Ectodermal cell (in vitro differentiated cells): Measurements from ENCODE around the gene DISP1.
"Not testable (repeated sequence)": the region's sequence is repeated elsewhere in the genome, so short reads cannot be mapped to it uniquely, and the experiment has no call there.

Source experiments
- H3K27ac ChIP-seq: 2 replicates; pipeline ENCODE4 v1.7.0; 2013; ENCODE audit warnings: mild to moderate bottlenecking, low read depth, low read length; ENCODE audit not compliant: insufficient read depth, poor library complexity, severe bottlenecking
- H3K27me3 ChIP-seq: 2 replicates; pipeline ENCODE4 v1.7.0; 2013; ENCODE audit warnings: mild to moderate bottlenecking, low read length; ENCODE audit not compliant: insufficient read depth, control insufficient read depth, poor library complexity, severe bottlenecking
- H3K36me3 ChIP-seq: one replicate; pipeline ENCODE4 v1.7.0; 2013; ENCODE audit warnings: low read length; ENCODE audit not compliant: control insufficient read depth, insufficient read depth
- H3K4me1 ChIP-seq: one replicate; pipeline ENCODE4 v1.7.0; 2013; ENCODE audit warnings: low read length; ENCODE audit not compliant: control insufficient read depth, insufficient read depth
- H3K4me3 ChIP-seq: 2 replicates; pipeline ENCODE4 v1.7.0; 2013; ENCODE audit warnings: low read depth, low read length, control low read depth; ENCODE audit not compliant: insufficient read depth
- H3K9me3 ChIP-seq: 2 replicates; pipeline ENCODE4 v1.7.0; 2013; ENCODE audit warnings: mild to moderate bottlenecking, low read length, moderate library complexity; ENCODE audit not compliant: control insufficient read depth
- WGBS, 2 experiments: methylation state at CpG; one replicate each; pipeline ENCODE4 v1.1.7; 2013; ENCODE audit warnings: missing lambda C conversion rate in 2 of 2; 5-methylcytosine and 5-hydroxymethylcytosine counted together

The DISP1 gene

GRCh38 chr1:222821239-222821638 is 6.4 kb downstream of the DISP1 start:
- Histone ChIP-seq H3K4me3 (no peak overlapping the region), H3K36me3 (no peaks in the 10 kb centered on the region), H3K27ac (no peak overlapping the region), H3K27me3 (no peaks in the 10 kb centered on the region), H3K4me1 (peaks cover 8% of the 10 kb centered on the region), H3K9me3 (no peaks in the 10 kb centered on the region)
- WGBS, 2 experiments, result 96% methylated on average over 4 of the region's 4 CpGs

DNA sequence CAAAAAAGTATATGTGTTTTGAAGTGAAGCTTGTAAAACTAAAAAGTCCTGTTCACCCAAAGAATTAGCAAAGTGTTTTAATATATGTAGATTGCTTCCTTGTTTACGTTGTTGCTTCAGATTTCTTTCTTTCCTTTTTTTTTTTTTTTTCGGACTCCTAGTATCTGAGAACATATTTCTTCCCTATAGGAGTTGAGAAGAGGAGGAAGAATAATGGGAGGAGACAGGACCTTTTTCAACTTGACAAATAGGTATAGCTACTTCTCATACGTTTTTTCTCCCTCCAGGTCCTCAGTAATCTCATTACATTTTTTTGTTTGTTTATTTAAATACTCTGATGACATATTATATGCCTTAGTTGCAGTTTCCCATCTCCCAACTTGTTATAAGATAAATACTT is 8.9 kb downstream of the DISP1 start:
- H3K4me3 ChIP-seq, result no peak overlapping the region
- WGBS, 2 experiments, result 100% methylated on average over 1 of the region's 3 CpGs; no CpG with 5 or more reads in 1 of the 2 experiments
- no peak overlapping the region for H3K27ac ChIP-seq
- no peaks in the 10 kb centered on the region for H3K9me3 ChIP-seq
- H3K36me3 ChIP-seq, result no peaks in the 10 kb centered on the region
- H3K27me3 ChIP-seq, result no peaks in the 10 kb centered on the region
- peaks cover 8% of the 10 kb centered on the region for H3K4me1 ChIP-seq

- Histone ChIP-seq H3K27ac (no peak overlapping the region), H3K4me1 (peaks cover 8% of the 10 kb centered on the region), H3K27me3 (no peaks in the 10 kb centered on the region), H3K36me3 (no peaks in the 10 kb centered on the region), H3K9me3 (no peaks in the 10 kb centered on the region), H3K4me3 (no peak overlapping the region)
- WGBS, 2 experiments, result 63 to 78% methylated on average over 2 to 3 of the region's 3 CpGs
Observed at GRCh38 chr1:222824641-222825040, 9.8 kb downstream of the DISP1 start.

GRCh38 chr1:222828939-222829338 is 14.1 kb downstream of the DISP1 start:
- Histone ChIP-seq H3K27me3 (no peaks in the 10 kb centered on the region), H3K4me3 (no peak overlapping the region), H3K36me3 (no peaks in the 10 kb centered on the region), H3K27ac (no peak overlapping the region), H3K4me1 (peaks cover 8% of the 10 kb centered on the region), H3K9me3 (no peaks in the 10 kb centered on the region)

GRCh38 chr1:222829868-222830267 is 15.0 kb downstream of the DISP1 start:
- Histone ChIP-seq H3K9me3 (no peaks in the 10 kb centered on the region), H3K27ac (no peak overlapping the region), H3K4me3 (no peak overlapping the region), H3K4me1 (peaks cover under 1% of the 10 kb centered on the region), H3K27me3 (no peaks in the 10 kb centered on the region), H3K36me3 (no peaks in the 10 kb centered on the region)

GRCh38 chr1:222833356-222833876 is 18.6 kb downstream of the DISP1 start:
- no peaks in the 10 kb centered on the region for H3K9me3 ChIP-seq
- no peak overlapping the region for H3K4me3 ChIP-seq
- H3K4me1 ChIP-seq, result no peaks in the 10 kb centered on the region
- WGBS, 2 experiments, result 91 to 100% methylated on average over 1 of the region's 2 CpGs
- H3K27me3 ChIP-seq, result no peaks in the 10 kb centered on the region
- no peak overlapping the region for H3K27ac ChIP-seq
- H3K36me3 ChIP-seq, result no peaks in the 10 kb centered on the region

DNA sequence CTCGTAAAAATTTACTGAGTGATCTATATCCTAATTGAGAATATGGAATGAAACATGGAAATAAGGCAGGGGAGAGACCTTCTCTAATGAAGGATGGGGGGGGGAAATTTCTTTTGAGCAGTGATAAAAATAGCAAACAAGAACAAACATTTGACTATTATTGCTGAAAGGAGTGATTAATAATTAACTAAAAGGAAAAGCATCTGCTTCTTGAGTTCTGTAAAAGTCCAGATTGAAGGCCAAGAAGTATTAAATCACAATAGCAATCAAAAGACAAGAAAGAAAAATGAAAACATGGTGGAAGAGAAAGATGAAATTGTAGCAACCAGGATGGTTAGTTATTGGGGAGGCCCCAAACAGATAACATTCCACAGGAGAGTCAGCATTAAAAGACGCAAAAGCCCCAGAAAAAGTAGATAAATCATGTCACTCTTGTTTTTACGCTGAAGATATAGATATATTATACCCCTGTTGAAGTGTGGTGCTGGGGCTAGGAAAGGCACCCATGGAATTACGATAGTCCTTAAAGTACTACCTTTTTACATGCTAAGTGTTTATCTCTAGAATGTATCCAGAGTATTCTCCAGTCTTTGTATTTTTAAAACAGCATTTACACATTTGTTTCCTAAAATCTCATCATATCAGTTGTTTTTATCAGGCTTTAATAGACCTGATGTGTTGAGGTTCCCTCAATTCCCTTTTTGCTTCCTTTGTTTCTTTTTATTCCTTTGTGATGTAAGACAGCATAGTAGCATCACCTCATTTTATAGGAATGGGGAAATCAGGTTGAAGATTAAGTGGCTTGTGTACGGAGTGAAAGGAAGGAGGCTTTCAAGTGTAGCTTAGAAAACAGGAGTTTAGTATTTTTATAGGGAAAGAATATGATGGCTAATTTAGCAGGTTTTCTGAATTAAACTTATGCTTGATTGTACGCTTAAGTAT is 28.9 kb downstream of the DISP1 start:
- no peaks in the 10 kb centered on the region for H3K9me3 ChIP-seq

DNA sequence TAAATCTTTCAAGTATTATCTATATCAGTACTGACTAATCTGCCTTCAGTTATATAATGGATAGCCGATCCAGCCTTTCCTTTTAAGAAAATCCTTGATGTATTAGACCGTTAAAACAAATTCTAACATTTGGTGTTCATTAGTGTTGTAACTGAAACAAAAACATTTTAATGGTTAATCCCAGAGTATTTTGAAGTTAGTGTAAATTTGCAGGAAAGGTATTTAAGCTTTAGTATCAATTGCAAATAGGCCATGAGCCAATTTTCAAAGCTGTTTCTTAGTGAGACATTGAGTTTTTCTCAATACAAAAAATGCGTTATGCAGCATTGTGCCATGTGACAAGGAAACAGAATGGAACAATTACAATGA is 29.6 kb downstream of the DISP1 start:
- WGBS, 2 experiments, result 83 to 85% methylated on average over 3 of the region's 3 CpGs
- H3K9me3 ChIP-seq, result no peaks in the 10 kb centered on the region
- no peak overlapping the region for H3K4me3 ChIP-seq
- H3K27me3 ChIP-seq, result no peaks in the 10 kb centered on the region
- H3K4me1 ChIP-seq, result no peaks in the 10 kb centered on the region
- no peaks in the 10 kb centered on the region for H3K36me3 ChIP-seq
- H3K27ac ChIP-seq, result no peak overlapping the region

More for the DNA sequence above, 28.9 kb downstream of the DISP1 start:
- WGBS, 2 experiments, result 78 to 86% methylated on average over 5 to 6 of the region's 6 CpGs
- no peaks in the 10 kb centered on the region for H3K36me3 ChIP-seq
- no peak overlapping the region for H3K4me3 ChIP-seq
- H3K27ac ChIP-seq, result no peak overlapping the region
- no peaks in the 10 kb centered on the region for H3K27me3 ChIP-seq
- no peaks in the 10 kb centered on the region for H3K4me1 ChIP-seq

DNA sequence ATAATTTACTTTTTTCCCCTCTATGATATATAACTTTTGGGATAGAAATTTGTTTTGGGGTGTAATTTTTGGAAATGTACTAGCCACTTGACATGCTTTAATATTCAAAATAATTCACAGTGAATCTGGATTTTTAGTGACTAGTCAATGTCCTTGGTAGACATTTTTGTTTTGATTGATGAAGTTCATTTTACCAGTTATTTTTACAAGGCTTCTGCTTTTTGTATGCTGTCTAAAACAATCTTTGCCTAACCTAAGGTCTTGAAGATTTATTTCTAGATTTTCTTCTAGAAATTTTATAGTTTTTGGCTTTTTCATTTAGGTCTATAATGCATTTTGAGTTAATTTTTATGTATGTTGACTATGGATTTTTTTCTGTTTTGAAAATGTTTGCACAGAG is 30.9 kb downstream of the DISP1 start:
- no peaks in the 10 kb centered on the region for H3K4me1 ChIP-seq
- no peak overlapping the region for H3K27ac ChIP-seq

DNA sequence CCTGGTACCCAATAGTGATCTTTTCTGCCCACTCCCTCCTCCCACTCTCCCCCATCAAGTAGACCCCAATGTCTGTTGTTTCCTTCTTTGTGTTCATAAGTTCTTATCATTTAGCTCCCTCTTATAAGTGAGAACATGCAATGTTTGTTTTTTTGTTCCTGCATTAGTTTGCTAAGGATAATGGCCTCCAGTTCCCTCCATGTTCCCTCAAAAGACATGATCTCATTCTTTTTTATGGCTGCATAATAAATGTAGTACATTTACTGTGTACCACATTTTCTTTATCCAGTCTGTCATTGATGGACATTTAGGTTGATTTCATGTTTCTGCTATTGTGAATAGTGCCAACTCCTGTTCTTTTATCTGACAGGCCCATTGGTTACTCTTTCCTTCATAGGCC is 35.7 kb downstream of the DISP1 start:
- not testable (repeated sequence) for H3K27ac ChIP-seq, H3K27me3 ChIP-seq, H3K4me1 ChIP-seq, H3K9me3 ChIP-seq, H3K36me3 ChIP-seq, H3K4me3 ChIP-seq

More for the DNA sequence above, 30.9 kb downstream of the DISP1 start:
- Histone ChIP-seq H3K27me3 (no peaks in the 10 kb centered on the region), H3K9me3 (no peaks in the 10 kb centered on the region), H3K4me3 (no peak overlapping the region), H3K36me3 (no peaks in the 10 kb centered on the region)
